HG03196 (cell line): ENCODE measurements around the gene RAB3IL1.

Experiments
- ATAC-seq: cut with Tn5 transposase; IDR thresholded peaks from one replicate; pipeline ENCODE4 v1.9.1; 2021; ENCODE audit not compliant: unreplicated experiment

The RAB3IL1 gene

GRCh38 chr11:61919705-61920631, 2.6 kb upstream of the RAB3IL1 start:
- no peak for ATAC-seq

- ATAC-seq, result no peak
These were observed 1.8 kb upstream of the RAB3IL1 start for GRCh38 chr11:61918938-61919704.

GRCh38 chr11:61918251-61918937, 1.0 kb upstream of the RAB3IL1 start:
- ATAC-seq, result no peak

GRCh38 chr11:61916737-61917333, 531 bp downstream of the RAB3IL1 start:
- ATAC-seq, result no peak

- no peak for ATAC-seq
These were observed 2.7 kb downstream of the RAB3IL1 start for GRCh38 chr11:61914471-61915171.

GRCh38 chr11:61913699-61914395, 3.5 kb downstream of the RAB3IL1 start:
- no peak for ATAC-seq

GRCh38 chr11:61912991-61913698, 4.2 kb downstream of the RAB3IL1 start:
- ATAC-seq, result no peak

- ATAC-seq, result no peak
These were observed 4.9 kb downstream of the RAB3IL1 start for GRCh38 chr11:61912530-61912898.

- no peak for ATAC-seq
These were observed 5.5 kb downstream of the RAB3IL1 start for GRCh38 chr11:61911701-61912529.

GRCh38 chr11:61911128-61911700, 6.2 kb downstream of the RAB3IL1 start:
- no peak for ATAC-seq

GRCh38 chr11:61910187-61911127, 6.9 kb downstream of the RAB3IL1 start:
- no peak for ATAC-seq

- ATAC-seq, result no peak
These were observed 8.5 kb downstream of the RAB3IL1 start for GRCh38 chr11:61908730-61909316.

- no peak for ATAC-seq
These were observed 9.3 kb downstream of the RAB3IL1 start for GRCh38 chr11:61907871-61908729.

GRCh38 chr11:61907282-61907681, 10.1 kb downstream of the RAB3IL1 start:
- no peak for ATAC-seq

GRCh38 chr11:61906522-61906909, 10.8 kb downstream of the RAB3IL1 start:
- no peak for ATAC-seq
